HG02938 (cell line): ENCODE results near the gene GRIK5.
"Not testable (repeated sequence)": the region's sequence is repeated elsewhere in the genome, so short reads cannot be mapped to it uniquely, and the experiment has no call there.

Experiments used
- ATAC-seq: cut with Tn5 transposase; IDR thresholded peaks from one replicate; pipeline ENCODE4 v1.9.1; 2021; ENCODE audit warnings: mild to moderate bottlenecking, moderate library complexity; ENCODE audit not compliant: unreplicated experiment

GRIK5 gene

GRCh38 chr19:42023121-42023942 is 46.7 kb downstream of the GRIK5 start:
- ATAC-seq: no peak

GRCh38 chr19:42022616-42023015 is 47.4 kb downstream of the GRIK5 start:
- ATAC-seq: no peak

DNA sequence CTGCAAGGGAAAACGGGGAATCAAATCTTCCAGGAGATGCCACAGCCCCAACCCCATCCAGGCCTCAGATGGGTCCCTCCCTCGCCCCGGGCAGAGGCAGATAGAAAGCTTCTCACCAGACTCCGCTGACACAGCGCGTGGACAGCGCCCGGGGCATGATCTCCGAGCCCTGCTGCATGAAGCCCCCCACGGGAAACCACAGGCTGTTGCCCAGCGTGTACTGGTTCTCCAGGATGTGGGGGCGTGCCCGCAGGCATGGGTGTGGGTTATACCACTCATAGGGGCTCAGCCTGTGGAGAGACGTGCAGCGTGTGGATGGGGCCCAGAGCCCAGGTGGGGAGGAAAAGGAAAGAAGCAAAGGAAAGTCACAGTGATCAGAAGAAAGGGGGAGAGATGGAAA is 48.8 kb downstream of the GRIK5 start:
- no peak for ATAC-seq

DNA sequence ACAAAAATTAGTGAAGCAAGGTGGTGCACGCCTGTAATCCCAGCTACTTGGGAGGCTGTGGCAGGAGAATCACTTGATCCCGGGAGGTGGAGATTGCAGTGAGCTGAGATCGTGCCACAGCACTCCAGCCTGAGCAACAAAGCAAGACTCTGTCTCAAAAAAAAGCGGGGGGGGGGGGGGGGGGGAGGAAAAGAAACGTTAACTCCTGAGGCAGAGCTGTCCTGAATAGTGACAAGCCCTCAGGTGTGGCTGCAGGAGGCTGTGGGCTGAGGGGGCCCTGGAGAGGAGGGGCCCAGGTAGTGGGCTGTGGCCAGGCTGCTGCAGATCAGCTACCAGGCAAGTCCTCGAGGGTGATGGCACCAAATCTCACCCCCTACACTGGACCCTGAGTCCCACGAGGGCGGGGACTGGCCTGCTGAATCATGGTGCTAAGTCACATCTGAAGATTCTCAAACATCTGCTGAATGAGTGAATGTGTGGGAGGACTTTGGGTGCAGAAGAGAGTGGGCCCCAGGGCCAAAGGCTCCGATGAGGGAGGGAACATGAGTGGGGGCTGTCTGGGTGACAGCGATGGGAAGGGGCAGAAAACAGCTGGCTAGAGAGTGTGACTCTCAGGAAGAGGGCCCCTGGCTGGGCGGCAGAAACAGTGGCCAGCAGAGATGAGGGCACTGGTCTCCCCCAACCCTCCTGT is 51.4 kb downstream of the GRIK5 start:
- no peak for ATAC-seq

- ATAC-seq: no peak
Measured at GRCh38 chr19:42017040-42017439, 53.0 kb downstream of the GRIK5 start.

GRCh38 chr19:42012747-42013146 is 57.3 kb downstream of the GRIK5 start:
- ATAC-seq: not testable (repeated sequence)

GRCh38 chr19:42010245-42011126 is 59.5 kb downstream of the GRIK5 start:
- no peak for ATAC-seq

DNA sequence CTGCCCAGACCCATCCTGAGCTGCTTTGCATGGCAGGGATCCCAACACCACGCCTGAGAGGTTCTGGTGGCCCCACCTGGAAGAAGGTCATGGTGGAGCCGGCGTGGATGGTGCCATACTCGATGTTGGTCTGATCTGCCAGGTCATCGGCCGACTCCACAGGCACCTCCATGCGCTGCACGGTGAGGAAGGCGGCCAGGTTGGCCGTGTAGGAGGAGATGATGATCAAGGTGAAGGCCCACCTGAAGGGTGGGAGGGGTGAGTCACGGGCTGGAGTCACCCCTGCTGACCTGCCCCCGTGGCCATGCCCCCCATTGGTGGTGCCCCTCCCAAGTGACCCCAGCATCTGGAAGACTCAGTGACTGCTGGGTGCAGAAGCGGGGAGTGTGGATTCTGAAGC is 63.4 kb downstream of the GRIK5 start:
- ATAC-seq: no peak

DNA sequence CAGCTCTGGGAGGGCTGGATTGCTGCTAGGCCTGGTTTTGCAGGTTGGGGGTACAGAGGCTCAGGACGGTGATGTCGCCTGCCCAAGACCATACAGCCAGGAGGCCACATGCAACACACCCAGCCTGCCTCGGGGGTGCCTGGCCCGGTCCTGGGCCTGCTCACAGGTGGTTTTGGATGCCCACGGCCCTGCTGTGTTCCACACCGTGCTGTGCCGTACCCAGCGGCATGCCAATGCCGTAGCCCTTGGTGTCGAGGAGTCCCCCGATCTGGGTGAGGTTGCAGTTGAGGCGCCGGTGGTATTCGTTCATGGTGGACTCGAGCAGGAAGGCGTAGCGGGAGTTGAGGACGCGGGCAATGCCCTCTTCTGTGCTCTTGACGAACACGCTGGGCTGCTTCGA is 64.5 kb downstream of the GRIK5 start:
- ATAC-seq: no peak

DNA sequence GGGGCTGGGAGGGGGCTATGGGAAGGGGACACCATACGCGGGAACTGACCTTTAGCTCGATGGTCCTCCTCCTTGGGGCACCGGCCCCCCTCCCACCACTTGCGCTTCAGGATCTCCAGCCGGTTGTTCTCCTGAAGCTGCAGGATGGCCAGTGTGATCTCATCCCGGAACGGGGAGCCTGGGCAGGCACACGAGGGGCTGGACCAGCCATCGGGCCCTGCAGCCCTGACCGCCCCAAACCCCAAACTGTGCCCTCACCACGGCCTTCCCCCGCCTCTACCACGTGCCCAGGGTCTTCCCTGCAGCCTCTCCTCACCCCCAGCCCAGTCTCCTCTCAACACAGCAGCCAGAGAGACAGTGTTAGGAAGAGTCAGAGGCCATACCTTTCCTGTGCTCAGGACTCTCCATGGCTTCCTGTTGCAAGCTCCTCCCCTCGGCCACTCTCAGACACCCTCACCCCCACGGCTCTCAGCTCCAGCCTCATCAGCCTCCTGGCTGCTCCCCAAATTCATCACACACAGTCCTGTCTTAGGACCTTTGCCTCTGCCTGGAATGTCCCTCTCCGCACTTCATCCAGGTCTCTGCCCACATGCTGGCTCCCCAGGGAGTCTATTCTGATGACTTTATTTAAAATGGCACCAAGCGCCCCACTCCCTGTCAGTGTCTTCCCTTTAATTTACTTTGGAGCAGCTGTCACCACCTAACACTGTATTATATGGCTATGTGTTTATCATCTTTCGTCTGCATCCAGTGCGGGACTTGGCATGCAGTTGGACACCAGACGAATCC is 66.3 kb downstream of the GRIK5 start:
- no peak for ATAC-seq

DNA sequence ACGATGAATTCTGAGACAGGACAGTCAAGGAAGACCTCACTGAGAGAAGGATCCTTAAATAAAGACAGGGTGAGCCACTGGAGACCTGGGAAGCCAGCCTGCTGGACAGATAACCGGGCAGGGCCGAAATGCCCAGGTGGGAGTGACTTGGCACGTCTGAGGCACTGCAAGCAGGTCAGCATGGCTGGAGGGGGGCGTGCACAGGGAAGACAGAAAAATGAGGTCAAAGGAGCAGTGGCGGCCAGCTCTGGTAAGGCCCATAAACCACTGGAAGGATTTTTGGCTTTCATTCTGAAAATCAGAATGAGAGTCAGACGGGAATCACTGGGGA is 70.2 kb downstream of the GRIK5 start:
- no peak for ATAC-seq

DNA sequence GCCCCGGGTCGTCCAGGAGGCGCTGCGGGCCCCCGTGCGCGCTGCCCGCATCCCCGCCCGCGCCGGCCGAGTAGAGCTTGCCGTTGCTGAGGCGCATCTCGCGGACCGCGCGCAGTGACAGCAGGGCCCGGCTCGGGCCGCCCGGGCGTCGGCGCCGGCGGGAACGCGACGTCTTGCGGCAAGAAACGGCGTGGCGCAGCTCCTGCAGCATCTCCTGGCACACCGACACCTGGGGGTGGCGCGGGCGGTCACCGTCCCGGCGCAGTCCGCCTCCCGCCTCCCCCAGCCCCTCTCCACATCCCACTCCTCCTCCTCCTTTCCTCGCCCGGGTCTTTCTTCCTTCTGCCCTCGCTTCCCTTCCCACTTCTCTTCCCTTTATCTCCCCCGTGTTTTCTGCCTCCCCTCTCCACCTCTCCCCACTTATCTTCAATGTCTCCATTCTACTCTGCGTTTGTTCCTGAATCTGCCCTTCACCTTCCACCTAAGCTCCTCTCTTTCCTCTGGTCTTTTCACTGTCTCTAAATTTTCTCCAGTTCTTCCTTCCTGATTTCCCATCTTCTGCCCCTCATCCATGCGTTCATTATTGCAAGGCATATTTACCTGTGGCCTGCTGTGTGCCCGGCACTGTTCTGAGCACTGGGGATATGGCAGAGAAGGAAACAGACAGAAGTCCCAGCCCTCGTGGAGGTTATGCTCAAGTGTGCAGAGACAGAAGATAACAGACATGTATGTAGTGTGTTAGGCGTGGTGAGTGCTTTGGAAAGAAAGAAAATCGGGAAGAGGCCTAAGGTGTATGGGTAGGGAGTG is 70.7 kb downstream of the GRIK5 start:
- ATAC-seq: no peak

- ATAC-seq: no peak
Measured at GRCh38 chr19:41998246-41999020, 71.6 kb downstream of the GRIK5 start.

- no peak for ATAC-seq
Measured at GRCh38 chr19:41997851-41998229, 72.2 kb downstream of the GRIK5 start.

DNA sequence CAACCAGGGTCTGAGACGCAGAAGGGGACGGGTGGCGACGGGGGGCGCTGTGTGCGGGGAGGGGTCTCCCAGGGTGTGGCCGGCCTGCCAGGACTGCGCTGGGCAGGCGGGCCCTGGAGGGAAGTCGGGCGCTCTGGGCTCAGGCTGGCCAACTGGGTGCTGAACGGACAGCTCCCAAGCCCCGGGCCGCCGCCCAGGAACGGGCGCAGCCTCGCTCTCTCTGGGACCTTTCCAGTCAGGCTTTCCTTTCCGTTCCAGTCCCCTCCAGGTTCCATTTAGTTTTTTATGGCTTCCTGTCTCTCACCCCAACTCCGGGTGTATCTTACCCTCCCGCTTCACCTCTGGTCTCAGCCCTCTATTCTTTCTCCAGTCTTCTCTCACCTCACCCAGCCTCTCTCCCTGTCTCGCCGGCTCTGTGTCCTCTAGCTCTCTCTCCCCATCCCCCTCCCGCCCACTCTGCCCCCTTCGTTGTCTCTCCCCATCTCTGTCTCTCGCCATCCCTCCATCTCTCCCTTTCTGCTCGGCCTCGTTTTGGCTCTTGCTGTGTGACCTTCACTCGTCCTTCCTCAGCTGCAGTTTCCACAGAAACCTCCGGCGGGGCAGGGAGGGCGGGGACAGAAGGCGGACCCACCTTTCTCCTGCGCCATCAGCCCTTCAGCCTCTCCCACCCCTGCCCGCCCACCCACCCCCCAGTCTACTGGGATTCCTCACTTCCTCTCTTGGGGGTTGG is 72.7 kb downstream of the GRIK5 start:
- ATAC-seq: no peak

- ATAC-seq: no peak
Measured at GRCh38 chr19:41995959-41996797, 73.8 kb downstream of the GRIK5 start.
